ENCODE results near the gene TBC1D8B.

Gene TBC1D8B

DNA sequence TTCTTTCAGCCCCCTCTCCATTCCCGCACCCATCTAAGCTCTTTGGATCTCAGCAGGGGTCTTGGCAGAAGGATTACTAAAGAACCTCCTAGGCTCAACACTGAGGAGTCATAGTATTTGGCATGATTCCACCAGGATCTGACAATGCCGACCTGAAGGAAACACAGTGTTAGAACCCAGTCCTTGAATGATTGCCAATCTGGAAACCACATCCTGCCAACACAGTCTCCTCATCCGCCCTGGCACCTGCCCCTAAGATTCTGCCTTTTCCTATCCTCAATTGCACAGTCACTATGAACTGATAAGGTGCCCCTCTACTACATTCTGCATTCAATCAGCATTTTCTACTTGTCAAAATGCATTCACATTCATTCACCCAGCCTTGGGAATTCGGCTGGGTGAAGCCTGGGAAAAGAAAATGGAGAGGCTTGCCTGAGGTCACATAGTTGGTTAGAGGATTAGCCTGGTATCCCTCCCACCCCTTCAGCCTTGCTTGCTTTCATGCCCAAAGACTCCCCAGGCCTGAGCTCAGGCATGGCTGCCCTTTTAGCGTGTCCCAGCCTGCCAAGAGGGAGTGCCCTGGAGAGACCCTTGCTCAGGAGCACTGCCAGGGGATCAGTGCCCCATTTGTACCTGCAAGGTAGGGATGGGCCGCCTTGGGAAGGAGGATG is 115.5 kb downstream of the TBC1D8B start:
- Histone ChIP-seq H3K27ac (ENCODE audit: low read depth, low read length) (no peak overlapping the region), H3K9ac (ENCODE audit: low read length) (no peak overlapping the region), H3K4me1 (ENCODE audit: control insufficient read depth, insufficient read depth, low read length) (peaks cover 21% of the 10 kb centered on the region), H3K27me3 (ENCODE audit: control insufficient read depth, insufficient read depth, low read length) (peaks cover 51% of the 10 kb centered on the region), H3K4me3 (ENCODE audit: low read depth, low read length) (no peak overlapping the region), H3K9me3 (ENCODE audit: control insufficient read depth, insufficient read depth, low read depth, low read length) (no peaks in the 10 kb centered on the region), H3K36me3 (ENCODE audit: control insufficient read depth, insufficient read depth, low read length) (no peaks in the 10 kb centered on the region)

DNA sequence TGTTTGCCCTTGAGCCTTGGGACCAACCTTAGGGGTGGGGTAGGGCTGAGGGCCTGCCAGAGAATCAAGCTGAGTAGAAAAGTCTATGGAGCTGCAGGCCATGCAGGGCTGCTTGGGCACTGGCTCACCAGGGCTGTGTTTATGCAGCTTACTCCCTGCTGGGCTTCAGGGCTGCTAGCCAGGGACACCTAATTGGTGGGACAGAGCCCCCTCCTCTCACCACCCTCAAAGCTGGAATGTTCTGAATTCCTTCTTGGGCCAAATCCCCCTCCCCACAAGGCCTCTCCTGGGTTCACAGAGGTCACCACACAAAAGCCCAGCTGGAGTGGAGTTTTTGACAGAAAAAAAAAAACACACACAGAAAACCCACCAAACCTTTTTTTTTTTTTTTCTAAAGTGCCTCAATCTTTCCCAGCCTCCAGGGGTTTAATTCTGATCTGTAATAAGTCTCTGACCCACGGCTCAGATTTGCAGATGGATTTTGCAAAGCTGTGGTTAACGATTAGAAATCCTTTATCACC is 117.5 kb downstream of the TBC1D8B start, which contains the start of gene CLDN2:
CLDN2 (plus strand) TSS at position 471 of the 521 bp plus-strand sequence. CDS start 7,827 bp downstream, outside the sequence.
- H3K4me3 ChIP-seq (ENCODE audit: low read depth, low read length): no peak within 1 kb of the TSS
- peaks cover 57% of the 10 kb centered on the region for H3K27me3 ChIP-seq (ENCODE audit: control insufficient read depth, insufficient read depth, low read length)
- no peak within 1 kb of the TSS for H3K9ac ChIP-seq (ENCODE audit: low read length)
- H3K9me3 ChIP-seq (ENCODE audit: control insufficient read depth, insufficient read depth, low read depth, low read length): no peaks in the 10 kb centered on the region
- peaks cover 21% of the 10 kb centered on the region for H3K4me1 ChIP-seq (ENCODE audit: control insufficient read depth, insufficient read depth, low read length)
- H3K27ac ChIP-seq (ENCODE audit: low read depth, low read length): no peak within 1 kb of the TSS
- H3K36me3 ChIP-seq (ENCODE audit: control insufficient read depth, insufficient read depth, low read length): no peaks in the 10 kb centered on the region

DNA sequence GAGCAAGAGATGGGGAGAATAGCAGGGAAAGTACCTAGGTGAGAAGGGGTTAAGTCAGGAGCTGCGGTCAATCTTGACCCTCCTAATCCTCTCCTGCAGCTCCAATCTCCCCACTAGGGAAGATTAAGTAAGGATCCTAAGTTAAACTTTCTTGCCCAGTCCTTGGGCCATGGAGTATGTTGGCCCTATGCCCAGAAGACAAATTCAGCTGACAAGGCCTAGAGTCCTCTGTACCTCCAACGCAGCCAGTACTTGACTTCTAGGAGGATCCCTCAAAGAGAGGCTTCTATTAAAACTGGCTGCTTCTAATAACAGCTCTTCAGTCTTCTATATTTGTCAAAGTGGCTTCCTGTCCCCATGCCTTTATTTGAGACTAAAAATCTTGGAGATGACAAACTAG is 119.2 kb downstream of the TBC1D8B start:
- no peak overlapping the region for H3K27ac ChIP-seq (ENCODE audit: low read depth, low read length)
- H3K36me3 ChIP-seq (ENCODE audit: control insufficient read depth, insufficient read depth, low read length): no peaks in the 10 kb centered on the region
- peaks cover 48% of the 10 kb centered on the region for H3K27me3 ChIP-seq (ENCODE audit: control insufficient read depth, insufficient read depth, low read length)
- H3K4me3 ChIP-seq (ENCODE audit: low read depth, low read length): no peak overlapping the region
- no peak overlapping the region for H3K9ac ChIP-seq (ENCODE audit: low read length)
- H3K9me3 ChIP-seq (ENCODE audit: control insufficient read depth, insufficient read depth, low read depth, low read length): no peaks in the 10 kb centered on the region
- H3K4me1 ChIP-seq (ENCODE audit: control insufficient read depth, insufficient read depth, low read length): peaks cover 21% of the 10 kb centered on the region
